ENCODE measurements around the gene MAP2K1. TPM values are rescaled to one million over a fixed set of nuclear protein-coding genes. Genes with fewer than 3 reads are reported as not detected.

Gene MAP2K1
- total RNA-seq, 2 experiments from 2014 or later, result 94.9 to 115 TPM

- Mint-ChIP-seq H3K27ac (no peak overlapping the region), H3K4me1 (peaks cover 48% of the 10 kb centered on the region), H3K4me3 (no peak overlapping the region), H3K27me3 (no peaks in the 10 kb centered on the region), H3K36me3 (ENCODE audit: low read depth) (peaks cover 20% of the 10 kb centered on the region), H3K9me3 (ENCODE audit: low read depth) (no peaks in the 10 kb centered on the region)
- ATAC-seq, result no peak
- CTCF ChIA-PET, result no interaction called here
- intact Hi-C loops (cut with DNase I, micrococcal nuclease), result no loop called here
- DNase-seq, result no peak
- POLR2A ChIA-PET, result no interaction called here
Measured at GRCh38 chr15:66423149-66423548, 36.4 kb downstream of the MAP2K1 start.

GRCh38 chr15:66424963-66425612, 38.4 kb downstream of the MAP2K1 start:
- H3K27me3 Mint-ChIP-seq, result no peaks in the 10 kb centered on the region
- peak overlapping the region; percentile 51 for H3K4me3 Mint-ChIP-seq
- ATAC-seq (peak; percentile 72), DNase-seq (peak; percentile 16)
- H3K9me3 Mint-ChIP-seq (ENCODE audit: low read depth), result no peaks in the 10 kb centered on the region
- POLR2A ChIA-PET, result interaction anchor here (1.1 kb wide), 1 partner anchor 83 kb away, joined by 3 read pairs; no protein-coding TSS in a partner anchor
- H3K36me3 Mint-ChIP-seq (ENCODE audit: low read depth), result peaks cover 22% of the 10 kb centered on the region
- H3K4me1 Mint-ChIP-seq, result peaks cover 54% of the 10 kb centered on the region
- CTCF ChIA-PET, result interaction anchor here (0.7 to 1.8 kb wide), 2 partner anchors 9 to 73 kb away, joined by 4 to 6 read pairs; partner anchors contain the start of gene SNAPC5
- intact Hi-C loops (cut with DNase I, micrococcal nuclease), result no loop called here
- H3K27ac Mint-ChIP-seq, result peak overlapping the region; percentile 83

- POLR2A ChIA-PET, result no interaction called here
- intact Hi-C loops (cut with DNase I, micrococcal nuclease), result no loop called here
- Mint-ChIP-seq H3K4me3 (no peak overlapping the region), H3K27me3 (no peaks in the 10 kb centered on the region), H3K27ac (peak overlapping the region; percentile 83), H3K4me1 (peaks cover 61% of the 10 kb centered on the region), H3K9me3 (ENCODE audit: low read depth) (no peaks in the 10 kb centered on the region), H3K36me3 (ENCODE audit: low read depth) (peaks cover 22% of the 10 kb centered on the region)
- ATAC-seq (no peak), DNase-seq (no peak)
- CTCF ChIA-PET, result no interaction called here
Measured at GRCh38 chr15:66425837-66426236, 39.1 kb downstream of the MAP2K1 start.

- ATAC-seq (no peak), DNase-seq (no peak)
- Mint-ChIP-seq H3K4me1 (peaks cover 73% of the 10 kb centered on the region), H3K4me3 (no peak overlapping the region), H3K36me3 (ENCODE audit: low read depth) (peaks cover 19% of the 10 kb centered on the region), H3K9me3 (ENCODE audit: low read depth) (no peaks in the 10 kb centered on the region), H3K27ac (no peak overlapping the region), H3K27me3 (no peaks in the 10 kb centered on the region)
- CTCF ChIA-PET, result interaction anchor here (0.5 kb wide), 1 partner anchor 11 kb away, joined by 3 read pairs; no protein-coding TSS in a partner anchor
- intact Hi-C loops (cut with DNase I, micrococcal nuclease), result no loop called here
- POLR2A ChIA-PET, result no interaction called here
Measured at GRCh38 chr15:66429117-66429516, 42.4 kb downstream of the MAP2K1 start.

GRCh38 chr15:66429546-66429945, 42.8 kb downstream of the MAP2K1 start:
- intact Hi-C loops (cut with DNase I, micrococcal nuclease), result no loop called here
- H3K27ac Mint-ChIP-seq, result no peak overlapping the region
- POLR2A ChIA-PET, result no interaction called here
- H3K4me3 Mint-ChIP-seq, result no peak overlapping the region
- H3K4me1 Mint-ChIP-seq, result peaks cover 69% of the 10 kb centered on the region
- H3K9me3 Mint-ChIP-seq (ENCODE audit: low read depth), result no peaks in the 10 kb centered on the region
- CTCF ChIA-PET, result no interaction called here
- H3K27me3 Mint-ChIP-seq, result no peaks in the 10 kb centered on the region
- no peak for DNase-seq
- peaks cover 16% of the 10 kb centered on the region for H3K36me3 Mint-ChIP-seq (ENCODE audit: low read depth)
- ATAC-seq, result no peak

GRCh38 chr15:66430627-66431255, 44.0 kb downstream of the MAP2K1 start:
- no peaks in the 10 kb centered on the region for H3K9me3 Mint-ChIP-seq (ENCODE audit: low read depth)
- no peak overlapping the region for H3K4me3 Mint-ChIP-seq
- H3K27me3 Mint-ChIP-seq, result no peaks in the 10 kb centered on the region
- H3K36me3 Mint-ChIP-seq (ENCODE audit: low read depth), result peaks cover 15% of the 10 kb centered on the region
- POLR2A ChIA-PET, result no interaction called here
- intact Hi-C loops (cut with DNase I, micrococcal nuclease), result no loop called here
- H3K27ac Mint-ChIP-seq, result no peak overlapping the region
- ATAC-seq, result no peak
- DNase-seq, result no peak
- CTCF ChIA-PET, result no interaction called here
- H3K4me1 Mint-ChIP-seq, result peaks cover 58% of the 10 kb centered on the region

GRCh38 chr15:66433726-66434125, 47.0 kb downstream of the MAP2K1 start:
- POLR2A ChIA-PET, result no interaction called here
- Mint-ChIP-seq H3K27ac (peak overlapping the region; percentile 12), H3K9me3 (ENCODE audit: low read depth) (no peaks in the 10 kb centered on the region), H3K4me3 (no peak overlapping the region), H3K27me3 (no peaks in the 10 kb centered on the region), H3K36me3 (ENCODE audit: low read depth) (peaks cover 34% of the 10 kb centered on the region), H3K4me1 (peaks cover 45% of the 10 kb centered on the region)
- DNase-seq (peak; percentile 18), ATAC-seq (peak; percentile 78)
- intact Hi-C loops (cut with DNase I, micrococcal nuclease), result no loop called here
- CTCF ChIA-PET, result interaction anchor here (0.7 to 1.3 kb wide), 2 partner anchors 9 to 46 kb away, joined by 4 to 7 read pairs; no protein-coding TSS in a partner anchor

GRCh38 chr15:66440501-66440900, 53.8 kb downstream of the MAP2K1 start:
- H3K9me3 Mint-ChIP-seq (ENCODE audit: low read depth), result no peaks in the 10 kb centered on the region
- ATAC-seq, result no peak
- CTCF ChIA-PET, result no interaction called here
- H3K4me1 Mint-ChIP-seq, result no peaks in the 10 kb centered on the region
- POLR2A ChIA-PET, result no interaction called here
- intact Hi-C loops (cut with DNase I, micrococcal nuclease), result no loop called here
- DNase-seq, result no peak
- peaks cover 67% of the 10 kb centered on the region for H3K36me3 Mint-ChIP-seq (ENCODE audit: low read depth)
- no peak overlapping the region for H3K27ac Mint-ChIP-seq
- H3K4me3 Mint-ChIP-seq, result no peak overlapping the region
- no peaks in the 10 kb centered on the region for H3K27me3 Mint-ChIP-seq

- no peaks in the 10 kb centered on the region for H3K27me3 Mint-ChIP-seq
- no peak overlapping the region for H3K27ac Mint-ChIP-seq
- ChIA-PET CTCF (interaction anchor here (0.7 kb wide), 1 partner anchor 913 kb away, joined by 3 read pairs; no protein-coding TSS in a partner anchor), POLR2A (no interaction called here)
- peaks cover 38% of the 10 kb centered on the region for H3K36me3 Mint-ChIP-seq (ENCODE audit: low read depth)
- peaks cover 15% of the 10 kb centered on the region for H3K4me1 Mint-ChIP-seq
- intact Hi-C loops (cut with DNase I, micrococcal nuclease), result no loop called here
- peaks cover 2% of the 10 kb centered on the region for H3K9me3 Mint-ChIP-seq (ENCODE audit: low read depth)
- H3K4me3 Mint-ChIP-seq, result no peak overlapping the region
- no peak for ATAC-seq
- DNase-seq, result no peak
Measured at GRCh38 chr15:66452420-66452819, 65.7 kb downstream of the MAP2K1 start.

- Mint-ChIP-seq H3K27me3 (no peaks in the 10 kb centered on the region), H3K4me3 (no peak overlapping the region), H3K27ac (no peak overlapping the region), H3K9me3 (ENCODE audit: low read depth) (peaks cover 2% of the 10 kb centered on the region), H3K36me3 (ENCODE audit: low read depth) (peaks cover 34% of the 10 kb centered on the region), H3K4me1 (peaks cover 15% of the 10 kb centered on the region)
- POLR2A ChIA-PET, result no interaction called here
- intact Hi-C loops (cut with DNase I, micrococcal nuclease), result no loop called here
- no peak for ATAC-seq
- no peak for DNase-seq
- CTCF ChIA-PET, result interaction anchor here (0.7 kb wide), 1 partner anchor 914 kb away, joined by 3 read pairs; no protein-coding TSS in a partner anchor
Measured at GRCh38 chr15:66452971-66453580, 66.4 kb downstream of the MAP2K1 start.

- H3K27me3 Mint-ChIP-seq, result no peaks in the 10 kb centered on the region
- ChIA-PET POLR2A (no interaction called here), CTCF (no interaction called here)
- H3K9me3 Mint-ChIP-seq (ENCODE audit: low read depth), result peaks cover under 1% of the 10 kb centered on the region
- H3K36me3 Mint-ChIP-seq (ENCODE audit: low read depth), result peaks cover 28% of the 10 kb centered on the region
- ATAC-seq (no peak), DNase-seq (no peak)
- intact Hi-C loops (cut with DNase I, micrococcal nuclease), result no loop called here
- no peak overlapping the region for H3K27ac Mint-ChIP-seq
- H3K4me3 Mint-ChIP-seq, result no peak overlapping the region
- H3K4me1 Mint-ChIP-seq, result peaks cover 15% of the 10 kb centered on the region
Measured at GRCh38 chr15:66454143-66454542, 67.4 kb downstream of the MAP2K1 start.

- peaks cover 32% of the 10 kb centered on the region for H3K36me3 Mint-ChIP-seq (ENCODE audit: low read depth)
- ChIA-PET CTCF (interaction anchor here (0.7 kb wide), 1 partner anchor 162 kb away, joined by 3 read pairs; no protein-coding TSS in a partner anchor), POLR2A (no interaction called here)
- H3K9me3 Mint-ChIP-seq (ENCODE audit: low read depth), result no peaks in the 10 kb centered on the region
- no peak overlapping the region for H3K27ac Mint-ChIP-seq
- peak; percentile 45 for DNase-seq
- H3K4me3 Mint-ChIP-seq, result no peak overlapping the region
- ATAC-seq, result peak; percentile 75
- H3K4me1 Mint-ChIP-seq, result peaks cover 20% of the 10 kb centered on the region
- intact Hi-C loops (cut with DNase I, micrococcal nuclease), result no loop called here
- H3K27me3 Mint-ChIP-seq, result no peaks in the 10 kb centered on the region
Measured at GRCh38 chr15:66456211-66456610, 69.5 kb downstream of the MAP2K1 start.

Data from activated CD4-positive, alpha-beta T cell treated with anti-CD3 and anti-CD28 coated beads for 36 hours (primary cell).